Islet precursor cell (in vitro differentiated cells): ENCODE measurements around the gene DNMBP.
"Not testable (repeated sequence)": the region's sequence is repeated elsewhere in the genome, so short reads cannot be mapped to it uniquely, and the experiment has no call there.

Experiments used
- DNase-seq: peaks from one replicate; pipeline ENCODE4 v3.0.0-alpha.2; 2018

The DNMBP gene

GRCh38 chr10:99945263-99945662 lies 64.5 kb downstream of the DNMBP start:
- no peak for DNase-seq

- DNase-seq = no peak
These were observed 64.9 kb downstream of the DNMBP start for GRCh38 chr10:99944860-99945259.

GRCh38 chr10:99943908-99944307 lies 65.8 kb downstream of the DNMBP start:
- DNase-seq = no peak

GRCh38 chr10:99941942-99942820 lies 67.6 kb downstream of the DNMBP start:
- DNase-seq = peak; percentile 68

GRCh38 chr10:99938563-99938962 lies 71.2 kb downstream of the DNMBP start:
- no peak for DNase-seq

GRCh38 chr10:99937630-99938029 lies 72.1 kb downstream of the DNMBP start:
- no peak for DNase-seq

- DNase-seq = not testable (repeated sequence)
These were observed 77.4 kb downstream of the DNMBP start for GRCh38 chr10:99932203-99932957.

- DNase-seq = peak; percentile 94
These were observed 78.8 kb downstream of the DNMBP start for GRCh38 chr10:99930731-99931550.

- no peak for DNase-seq
These were observed 80.4 kb downstream of the DNMBP start for GRCh38 chr10:99929360-99929759.

- no peak for DNase-seq
These were observed 81.9 kb downstream of the DNMBP start for GRCh38 chr10:99927721-99928280.

- peak; percentile 79 for DNase-seq
These were observed 82.6 kb downstream of the DNMBP start for GRCh38 chr10:99926925-99927720.

- no peak for DNase-seq
These were observed 85.1 kb downstream of the DNMBP start for GRCh38 chr10:99924451-99925255.

- DNase-seq = no peak
These were observed 87.8 kb downstream of the DNMBP start for GRCh38 chr10:99921948-99922347.

- DNase-seq = no peak
These were observed 88.8 kb downstream of the DNMBP start for GRCh38 chr10:99920901-99921300.

- DNase-seq = no peak
These were observed 89.3 kb downstream of the DNMBP start for GRCh38 chr10:99920486-99920885.

GRCh38 chr10:99917963-99918825 lies 91.6 kb downstream of the DNMBP start:
- DNase-seq = peak; percentile 91

GRCh38 chr10:99916776-99917175 lies 93.0 kb downstream of the DNMBP start:
- DNase-seq = no peak

- DNase-seq = no peak
These were observed 94.3 kb downstream of the DNMBP start for GRCh38 chr10:99915414-99915813.

- DNase-seq = no peak
These were observed 95.5 kb downstream of the DNMBP start for GRCh38 chr10:99914236-99914635.

- DNase-seq = peak; percentile 96
These were observed 95.9 kb downstream of the DNMBP start for GRCh38 chr10:99913831-99914235.
